Panc1 (cell line): ENCODE measurements around the gene ESYT2. TPM values are rescaled to one million over a fixed set of nuclear protein-coding genes. Genes with fewer than 3 reads are reported as not detected.

Experiments
- ATAC-seq: fragments of 200-7000 bp; cut with Tn5 transposase; 2 replicates; pipeline ENCODE4 v1.9.1; 2020; ENCODE audit warnings: mild to moderate bottlenecking, moderate library complexity
- BruUV-seq: library from RNA; stranded (reverse); fragments of 400-500 nt; replicated peaks from 2 replicates; lab custom pipeline; 2021; lab: Mats Ljungman, UMichigan
- CTCF ChIA-PET: fragments of 300-600 bp; sonication (Branson Sonifier 250); formaldehyde crosslinking; loops from one replicate; lab custom pipeline; 2022; ENCODE audit warnings: antibody characterized with exemption; lab: Charles Lee
- POLR2A ChIA-PET: fragments of 300-600 bp; sonication (Branson Sonifier 250); formaldehyde crosslinking; loops from one replicate; lab custom pipeline; 2022; ENCODE audit warnings: antibody characterized with exemption; lab: Charles Lee
- DNase-seq: peaks from one replicate; pipeline ENCODE4 v3.0.0-alpha.2; 2010; ENCODE audit warnings: low read depth, low spot score
- H3K27ac ChIP-seq: 2 replicates; pipeline ENCODE4 v1.5.1; 2011; ENCODE audit warnings: mild to moderate bottlenecking, low read length, inconsistent platforms
- H3K27me3 ChIP-seq: fragments of 200-500 bp; sonication (Bioruptor generic); 2 replicates; pipeline ENCODE4 v1.6.0; 2014; ENCODE audit warnings: low read length, inconsistent platforms; ENCODE audit not compliant: control insufficient read depth, insufficient read depth
- H3K36me3 ChIP-seq: fragments of 200-500 bp; sonication (Bioruptor generic); 2 replicates; pipeline ENCODE4 v1.5.1; 2014; ENCODE audit warnings: inconsistent platforms, mild to moderate bottlenecking, low read length, moderate library complexity; ENCODE audit not compliant: control insufficient read depth, insufficient read depth
- H3K4me1 ChIP-seq: 2 replicates; pipeline ENCODE4 v1.5.1; 2011; ENCODE audit warnings: inconsistent platforms, mild to moderate bottlenecking, low read length, moderate library complexity; ENCODE audit not compliant: control insufficient read depth, insufficient read depth
- H3K4me3 ChIP-seq, 2 experiments: 2 replicates each; pipeline ENCODE4 v1.5.1; 2011 to 2012; ENCODE audit warnings: low read depth in 2 of 2, low read length in 2 of 2, mild to moderate bottlenecking in 2 of 2, inconsistent platforms in 1 of 2, moderate library complexity in 1 of 2
- H3K9me3 ChIP-seq: fragments of 200-500 bp; sonication (Bioruptor generic); 2 replicates; pipeline ENCODE4 v1.5.1; 2014; ENCODE audit warnings: low read depth, mild to moderate bottlenecking, inconsistent platforms, low read length, moderate library complexity; ENCODE audit not compliant: control insufficient read depth, insufficient read depth
- POLR2AphosphoS5 ChIP-seq: IDR thresholded peaks from 2 replicates; pipeline ENCODE4 v1.6.1; 2012; ENCODE audit warnings: mild to moderate bottlenecking, low read depth, low read length, moderate library complexity
- SIN3A ChIP-seq: IDR thresholded peaks from 2 replicates; pipeline ENCODE4 v1.6.1; 2012; ENCODE audit warnings: low read depth, mild to moderate bottlenecking, low read length, moderate library complexity, borderline replicate concordance; ENCODE audit not compliant: insufficient read depth
- TCF7L2 ChIP-seq: IDR thresholded peaks from 2 replicates; pipeline ENCODE4 v1.6.1; 2011; ENCODE audit warnings: mild to moderate bottlenecking, low read depth, low read length, inconsistent platforms
- in situ Hi-C: cut with HindIII; loops from 2 replicates; pipeline ENCODE4 v1.10.0; 2016; ENCODE audit warnings: low sequenced_read_pairs, low pct_unique_long_range_greater_than_20kb
- intact Hi-C: fragments of 100-400 bp; cut with micrococcal nuclease; formaldehyde crosslinking; loops from one replicate; pipeline ENCODE4 v1.10.0; 2022; ENCODE audit not compliant: unreplicated experiment
- total RNA-seq: library from RNA; stranded (reverse); gene quantifications from one replicate; pipeline ENCODE4 v1.2.1, GENCODE V29; 2021; ENCODE audit not compliant: unreplicated experiment
- TF ChIP-seq, protein P1 (sequence below), 2 experiments: IDR thresholded peaks; 2 replicates each; pipeline ENCODE4 v1.6.1; 2011 to 2012; ENCODE audit warnings: low read depth in 2 of 2, control low read depth in 1 of 2, low read length in 1 of 2, mild to moderate bottlenecking in 1 of 2, moderate library complexity in 1 of 2; ENCODE audit not compliant: insufficient read depth in 1 of 2
- TF ChIP-seq, protein P2 (sequence below): fragments of 450-650 bp; IDR thresholded peaks from 2 replicates; pipeline ENCODE4 v1.5.1; 2017; ENCODE audit warnings: mild to moderate bottlenecking

Gene ESYT2
- total RNA-seq, 1 experiment from 2014 or later, result 92.7 TPM

DNA sequence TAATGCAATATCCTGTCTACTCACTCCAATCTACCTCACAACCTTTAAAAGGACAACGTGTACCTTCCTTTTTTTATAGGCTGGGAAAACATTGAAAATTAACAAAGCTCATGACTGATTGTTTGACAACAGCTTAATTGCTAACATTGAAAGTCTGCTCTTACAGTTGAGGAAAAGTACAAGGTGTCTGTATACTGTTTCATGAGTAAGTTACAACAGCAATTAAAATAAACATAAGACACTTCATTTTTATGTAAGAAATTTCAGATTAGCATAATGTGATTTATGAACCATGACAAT is 96.1 kb downstream of the ESYT2 start:
- Histone ChIP-seq H3K4me1 (no peaks in the 10 kb centered on the region), H3K27ac (no peak overlapping the region), H3K36me3 (peaks cover 20% of the 10 kb centered on the region), H3K27me3 (no peaks in the 10 kb centered on the region), H3K4me3 (no peak overlapping the region), H3K9me3 (no peaks in the 10 kb centered on the region)
- BruUV-seq, result no TSS peak
- in situ Hi-C loops, result no loop called here
- TF ChIP-seq, protein P1, sequence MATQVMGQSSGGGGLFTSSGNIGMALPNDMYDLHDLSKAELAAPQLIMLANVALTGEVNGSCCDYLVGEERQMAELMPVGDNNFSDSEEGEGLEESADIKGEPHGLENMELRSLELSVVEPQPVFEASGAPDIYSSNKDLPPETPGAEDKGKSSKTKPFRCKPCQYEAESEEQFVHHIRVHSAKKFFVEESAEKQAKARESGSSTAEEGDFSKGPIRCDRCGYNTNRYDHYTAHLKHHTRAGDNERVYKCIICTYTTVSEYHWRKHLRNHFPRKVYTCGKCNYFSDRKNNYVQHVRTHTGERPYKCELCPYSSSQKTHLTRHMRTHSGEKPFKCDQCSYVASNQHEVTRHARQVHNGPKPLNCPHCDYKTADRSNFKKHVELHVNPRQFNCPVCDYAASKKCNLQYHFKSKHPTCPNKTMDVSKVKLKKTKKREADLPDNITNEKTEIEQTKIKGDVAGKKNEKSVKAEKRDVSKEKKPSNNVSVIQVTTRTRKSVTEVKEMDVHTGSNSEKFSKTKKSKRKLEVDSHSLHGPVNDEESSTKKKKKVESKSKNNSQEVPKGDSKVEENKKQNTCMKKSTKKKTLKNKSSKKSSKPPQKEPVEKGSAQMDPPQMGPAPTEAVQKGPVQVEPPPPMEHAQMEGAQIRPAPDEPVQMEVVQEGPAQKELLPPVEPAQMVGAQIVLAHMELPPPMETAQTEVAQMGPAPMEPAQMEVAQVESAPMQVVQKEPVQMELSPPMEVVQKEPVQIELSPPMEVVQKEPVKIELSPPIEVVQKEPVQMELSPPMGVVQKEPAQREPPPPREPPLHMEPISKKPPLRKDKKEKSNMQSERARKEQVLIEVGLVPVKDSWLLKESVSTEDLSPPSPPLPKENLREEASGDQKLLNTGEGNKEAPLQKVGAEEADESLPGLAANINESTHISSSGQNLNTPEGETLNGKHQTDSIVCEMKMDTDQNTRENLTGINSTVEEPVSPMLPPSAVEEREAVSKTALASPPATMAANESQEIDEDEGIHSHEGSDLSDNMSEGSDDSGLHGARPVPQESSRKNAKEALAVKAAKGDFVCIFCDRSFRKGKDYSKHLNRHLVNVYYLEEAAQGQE (IDR thresholded peaks at IDR 0.05; ENCODE audit: insufficient read depth in 1 of 2, low read depth in 2 of 2, low read length in 1 of 2), result no peak
- TF ChIP-seq POLR2AphosphoS5 (no peak), TCF7L2 (no peak), SIN3A (no peak)
- TF ChIP-seq, protein P2, sequence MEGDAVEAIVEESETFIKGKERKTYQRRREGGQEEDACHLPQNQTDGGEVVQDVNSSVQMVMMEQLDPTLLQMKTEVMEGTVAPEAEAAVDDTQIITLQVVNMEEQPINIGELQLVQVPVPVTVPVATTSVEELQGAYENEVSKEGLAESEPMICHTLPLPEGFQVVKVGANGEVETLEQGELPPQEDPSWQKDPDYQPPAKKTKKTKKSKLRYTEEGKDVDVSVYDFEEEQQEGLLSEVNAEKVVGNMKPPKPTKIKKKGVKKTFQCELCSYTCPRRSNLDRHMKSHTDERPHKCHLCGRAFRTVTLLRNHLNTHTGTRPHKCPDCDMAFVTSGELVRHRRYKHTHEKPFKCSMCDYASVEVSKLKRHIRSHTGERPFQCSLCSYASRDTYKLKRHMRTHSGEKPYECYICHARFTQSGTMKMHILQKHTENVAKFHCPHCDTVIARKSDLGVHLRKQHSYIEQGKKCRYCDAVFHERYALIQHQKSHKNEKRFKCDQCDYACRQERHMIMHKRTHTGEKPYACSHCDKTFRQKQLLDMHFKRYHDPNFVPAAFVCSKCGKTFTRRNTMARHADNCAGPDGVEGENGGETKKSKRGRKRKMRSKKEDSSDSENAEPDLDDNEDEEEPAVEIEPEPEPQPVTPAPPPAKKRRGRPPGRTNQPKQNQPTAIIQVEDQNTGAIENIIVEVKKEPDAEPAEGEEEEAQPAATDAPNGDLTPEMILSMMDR, result no peak
- intact Hi-C loops, result no loop called here
- DNase-seq (no peak), ATAC-seq (no peak)
- POLR2A ChIA-PET, result no interaction called here
- CTCF ChIA-PET, result no interaction called here

DNA sequence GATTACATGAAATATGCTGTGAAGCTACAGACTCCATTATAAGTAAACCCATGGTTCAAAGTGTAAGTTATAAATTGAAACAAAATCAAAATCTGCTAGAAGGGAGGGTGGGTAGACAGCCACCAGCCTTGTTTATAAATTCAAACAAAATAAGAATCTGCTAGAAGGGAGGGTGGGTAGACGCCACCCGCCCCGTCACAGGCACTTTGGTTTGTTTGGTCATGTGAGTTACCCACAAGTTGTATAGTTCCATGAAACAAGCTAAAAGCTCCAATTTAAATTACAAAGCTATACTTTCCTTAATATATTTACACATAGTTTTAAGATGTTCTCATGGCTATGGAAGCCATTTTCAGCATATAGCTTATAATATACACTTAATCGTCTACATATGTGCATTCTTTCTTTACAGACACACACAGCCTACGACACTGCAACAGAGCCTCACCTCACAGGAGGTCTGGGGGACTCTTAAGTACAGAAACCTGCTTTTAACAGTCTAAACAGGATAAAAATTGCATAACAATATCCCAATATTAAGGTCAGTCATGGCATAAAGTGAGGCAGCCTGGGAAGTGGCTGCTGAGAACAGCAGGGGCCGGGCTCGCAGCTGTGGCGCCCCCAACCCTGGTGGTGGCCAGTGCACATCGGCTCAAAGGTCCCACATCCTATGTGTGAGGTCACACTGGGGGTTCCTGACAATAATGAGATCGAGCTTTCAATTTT is 96.7 kb downstream of the ESYT2 start:
- H3K27ac ChIP-seq, result no peak overlapping the region
- no peak for DNase-seq
- POLR2A ChIA-PET, result no interaction called here
- TF ChIP-seq POLR2AphosphoS5 (no peak), TCF7L2 (no peak), SIN3A (no peak)
- TF ChIP-seq, protein P2, result no peak
- TF ChIP-seq, protein P1 (IDR thresholded peaks at IDR 0.05; ENCODE audit: insufficient read depth in 1 of 2, low read depth in 2 of 2, low read length in 1 of 2), result no peak
- no peak overlapping the region for H3K4me3 ChIP-seq
- no peaks in the 10 kb centered on the region for H3K9me3 ChIP-seq
- CTCF ChIA-PET, result no interaction called here
- peaks cover 19% of the 10 kb centered on the region for H3K36me3 ChIP-seq
- H3K27me3 ChIP-seq, result no peaks in the 10 kb centered on the region
- no TSS peak for BruUV-seq
- no peaks in the 10 kb centered on the region for H3K4me1 ChIP-seq
- intact Hi-C loops, result no loop called here
- in situ Hi-C loops, result no loop called here
- no peak for ATAC-seq
